Type B pancreatic cell (in vitro differentiated cells): Measurements from ENCODE around the gene FAM193A. TPM values are rescaled to one million over a fixed set of nuclear protein-coding genes. Genes with fewer than 3 reads are reported as not detected.

Source experiments
- DNase-seq: peaks from one replicate; pipeline ENCODE4 v3.0.0; 2021; ENCODE audit warnings: mixed read lengths; ENCODE audit not compliant: unreplicated experiment; ENCODE audit errors: extremely low spot score
- H3K27ac Mint-ChIP-seq: 2 replicates; pipeline ENCODE4 v1.8.0; 2021; ENCODE audit warnings: mild to moderate bottlenecking, mixed read lengths
- H3K27me3 Mint-ChIP-seq: 2 replicates; pipeline ENCODE4 v1.8.0; 2021; ENCODE audit warnings: mixed read lengths
- H3K36me3 Mint-ChIP-seq: 2 replicates; pipeline ENCODE4 v1.8.0; 2021; ENCODE audit warnings: mixed read lengths
- H3K4me1 Mint-ChIP-seq: one replicate; pipeline ENCODE4 v1.8.0; 2021; ENCODE audit warnings: mixed read lengths; ENCODE audit not compliant: unreplicated experiment
- H3K4me3 Mint-ChIP-seq: 2 replicates; pipeline ENCODE4 v1.8.0; 2021; ENCODE audit warnings: mild to moderate bottlenecking, mixed read lengths
- H3K9me3 Mint-ChIP-seq: 2 replicates; pipeline ENCODE4 v1.8.0; 2021; ENCODE audit warnings: mixed read lengths
- CTCF ChIP-seq: fragments of 200-600 bp; sonication (generic); conservative IDR thresholded peaks from 2 replicates; pipeline ENCODE4 v1.5.0; 2021; ENCODE audit warnings: antibody characterized with exemption, mild to moderate bottlenecking
- total RNA-seq: library from RNA; stranded (reverse); gene quantifications from 2 replicates; pipeline ENCODE4 v1.2.1, GENCODE V29; 2021; ENCODE audit warnings: low replicate concordance

FAM193A gene
- total RNA-seq, 1 donor from 2014 or later = 37.1 TPM

- no peak for TF ChIP-seq CTCF
- Mint-ChIP-seq H3K9me3 (no peaks in the 10 kb centered on the region), H3K36me3 (peaks cover 13% of the 10 kb centered on the region)
These were observed 191.8 kb downstream of the FAM193A start for GRCh38 chr4:2728221-2728620.

GRCh38 chr4:2728806-2729532 lies 192.5 kb downstream of the FAM193A start:
- Mint-ChIP-seq H3K9me3 (no peaks in the 10 kb centered on the region), H3K27me3 (no peaks in the 10 kb centered on the region), H3K27ac (no peak overlapping the region), H3K4me3 (no peak overlapping the region), H3K4me1 (no peaks in the 10 kb centered on the region), H3K36me3 (peaks cover 12% of the 10 kb centered on the region)
- no peak for TF ChIP-seq CTCF
- DNase-seq = no peak

More at GRCh38 chr4:2728221-2728620, 191.8 kb downstream of the FAM193A start:
- H3K4me1 Mint-ChIP-seq = no peaks in the 10 kb centered on the region
- H3K27ac Mint-ChIP-seq = no peak overlapping the region
- no peak overlapping the region for H3K4me3 Mint-ChIP-seq
- H3K27me3 Mint-ChIP-seq = no peaks in the 10 kb centered on the region
- DNase-seq = no peak

GRCh38 chr4:2729533-2729875 lies 193.1 kb downstream of the FAM193A start:
- Mint-ChIP-seq H3K36me3 (peaks cover 12% of the 10 kb centered on the region), H3K27me3 (no peaks in the 10 kb centered on the region), H3K27ac (no peak overlapping the region), H3K4me3 (no peak overlapping the region), H3K9me3 (peaks cover 2% of the 10 kb centered on the region), H3K4me1 (no peaks in the 10 kb centered on the region)
- no peak for TF ChIP-seq CTCF
- no peak for DNase-seq

GRCh38 chr4:2731907-2732317 lies 195.5 kb downstream of the FAM193A start:
- Mint-ChIP-seq H3K4me3 (no peak overlapping the region), H3K36me3 (peaks cover 31% of the 10 kb centered on the region), H3K27ac (no peak overlapping the region), H3K27me3 (no peaks in the 10 kb centered on the region), H3K9me3 (peaks cover 18% of the 10 kb centered on the region), H3K4me1 (no peaks in the 10 kb centered on the region)
- TF ChIP-seq CTCF = no peak
- DNase-seq = no peak

- Mint-ChIP-seq H3K4me3 (no peak overlapping the region), H3K36me3 (peaks cover 31% of the 10 kb centered on the region), H3K27ac (no peak overlapping the region)
These were observed 196.1 kb downstream of the FAM193A start for GRCh38 chr4:2732526-2732925.

More at GRCh38 chr4:2732526-2732925, 196.1 kb downstream of the FAM193A start:
- Mint-ChIP-seq H3K4me1 (no peaks in the 10 kb centered on the region), H3K27me3 (no peaks in the 10 kb centered on the region), H3K9me3 (peaks cover 18% of the 10 kb centered on the region)
- TF ChIP-seq CTCF = no peak
- no peak for DNase-seq
